Umbilical cord (tissue), 2 donors: ENCODE results near the gene MAPKAPK5. TPM values are rescaled to one million over a fixed set of nuclear protein-coding genes. Genes with fewer than 3 reads are reported as not detected.
A peak's percentile ranks its signal among the peaks of the same experiment; 100 is the strongest.
"Not testable (repeated sequence)": the region's sequence is repeated elsewhere in the genome, so short reads cannot be mapped to it uniquely, and the experiment has no call there.

Experiments
- DNase-seq: peaks from one replicate; pipeline ENCODE4 v3.0.0-alpha.2; 2015; ENCODE audit warnings: low spot score
- total RNA-seq: library from RNA; depleted of rRNA; stranded (reverse); fragments of >200 nt; gene quantifications from one replicate; pipeline ENCODE4 v1.2.3, GENCODE V29; 2014; ENCODE audit warnings: low replicate concordance; ENCODE audit not compliant: insufficient read depth

MAPKAPK5 gene, protein sequence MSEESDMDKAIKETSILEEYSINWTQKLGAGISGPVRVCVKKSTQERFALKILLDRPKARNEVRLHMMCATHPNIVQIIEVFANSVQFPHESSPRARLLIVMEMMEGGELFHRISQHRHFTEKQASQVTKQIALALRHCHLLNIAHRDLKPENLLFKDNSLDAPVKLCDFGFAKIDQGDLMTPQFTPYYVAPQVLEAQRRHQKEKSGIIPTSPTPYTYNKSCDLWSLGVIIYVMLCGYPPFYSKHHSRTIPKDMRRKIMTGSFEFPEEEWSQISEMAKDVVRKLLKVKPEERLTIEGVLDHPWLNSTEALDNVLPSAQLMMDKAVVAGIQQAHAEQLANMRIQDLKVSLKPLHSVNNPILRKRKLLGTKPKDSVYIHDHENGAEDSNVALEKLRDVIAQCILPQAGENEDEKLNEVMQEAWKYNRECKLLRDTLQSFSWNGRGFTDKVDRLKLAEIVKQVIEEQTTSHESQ
- total RNA-seq = 23.1 TPM

DNA sequence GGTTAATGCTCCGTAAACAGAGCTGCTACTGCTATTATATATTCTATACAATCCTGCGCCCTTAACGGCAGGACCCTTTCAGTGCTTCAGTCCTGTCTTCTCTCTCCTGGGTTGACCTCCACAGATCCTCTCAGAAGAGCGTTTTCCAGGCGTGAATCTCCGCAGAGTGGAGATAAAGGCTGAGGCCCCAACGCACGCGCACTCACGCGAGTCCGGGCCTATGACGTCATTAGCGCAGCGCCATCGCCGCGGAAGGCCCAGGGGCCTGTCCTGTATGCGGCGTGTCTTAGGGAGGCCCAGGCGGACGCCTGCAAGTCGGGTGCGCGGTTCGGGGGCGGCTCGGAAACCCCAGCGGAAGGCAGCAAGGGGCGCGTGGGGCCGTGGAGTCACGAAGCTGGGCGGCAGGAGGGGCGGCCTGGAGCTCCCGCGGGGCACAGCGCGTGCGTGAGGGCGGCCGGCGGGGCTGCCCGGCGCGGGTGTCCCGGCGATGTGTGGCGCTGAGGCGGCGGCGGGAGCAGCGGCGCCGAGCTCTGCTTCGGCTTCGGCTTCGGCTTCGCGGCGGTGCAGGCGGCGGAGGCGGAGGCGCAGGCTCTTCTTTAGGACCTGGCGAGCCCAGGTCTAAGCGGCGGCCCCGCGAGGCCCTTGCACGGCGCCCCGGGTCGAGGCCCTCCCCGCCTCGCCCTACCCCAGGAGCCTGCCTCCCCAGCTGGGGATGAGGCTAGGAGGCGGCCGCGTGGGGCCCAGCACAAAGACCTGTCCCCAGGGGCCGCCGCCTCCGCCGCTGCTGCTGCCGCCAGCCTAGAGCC is at the start of gene MAPKAPK5:
TSS of gene MAPKAPK5 (plus strand) at position 479 of the 806 bp plus-strand sequence. CDS start 506 bp downstream, outside the sequence.
- DNase-seq = peak; percentile 96

DNA sequence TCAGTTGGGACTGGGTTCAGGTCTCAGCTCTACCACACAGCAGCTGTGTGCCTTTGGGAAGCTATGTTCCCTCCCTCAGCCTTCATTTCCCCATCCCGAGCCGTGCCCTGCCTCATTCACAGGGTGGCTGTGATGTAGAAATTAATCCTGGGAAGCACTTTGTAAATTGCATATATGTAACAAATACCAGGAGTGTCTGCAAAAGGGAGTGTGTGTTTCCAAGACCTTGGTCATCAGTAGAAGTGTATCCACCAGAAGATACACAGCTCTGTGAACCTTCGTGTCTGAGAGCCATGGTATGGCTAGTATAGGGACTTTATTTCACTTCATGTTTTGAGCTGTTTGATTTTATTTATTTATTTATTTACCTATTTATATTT is 49.2 kb upstream of the MAPKAPK5 start:
- no peak for DNase-seq

GRCh38 chr12:111798182-111798581 is 43.8 kb upstream of the MAPKAPK5 start:
- no peak for DNase-seq

DNA sequence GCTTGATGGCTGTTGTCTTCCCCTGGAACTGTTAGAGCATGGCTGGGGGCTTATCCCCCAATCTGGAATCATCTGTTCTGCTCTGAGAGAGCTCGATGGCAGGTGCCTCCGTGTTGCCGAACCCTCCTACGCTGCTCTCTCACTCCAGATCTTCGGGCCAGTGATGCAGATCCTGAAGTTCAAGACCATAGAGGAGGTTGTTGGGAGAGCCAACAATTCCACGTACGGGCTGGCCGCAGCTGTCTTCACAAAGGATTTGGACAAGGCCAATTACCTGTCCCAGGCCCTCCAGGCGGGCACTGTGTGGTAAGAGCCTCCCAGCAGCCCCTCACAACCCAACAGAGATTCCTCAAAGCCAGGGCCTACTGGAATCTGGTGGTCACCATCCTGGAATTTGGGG is 42.3 kb upstream of the MAPKAPK5 start:
- no peak for DNase-seq

GRCh38 chr12:111803038-111803626 is 38.9 kb upstream of the MAPKAPK5 start:
- no peak for DNase-seq

GRCh38 chr12:111803851-111804250 is 38.2 kb upstream of the MAPKAPK5 start:
- no peak for DNase-seq

GRCh38 chr12:111806304-111806703 is 35.7 kb upstream of the MAPKAPK5 start:
- no peak for DNase-seq

GRCh38 chr12:111807232-111807631 is 34.8 kb upstream of the MAPKAPK5 start:
- no peak for DNase-seq

DNA sequence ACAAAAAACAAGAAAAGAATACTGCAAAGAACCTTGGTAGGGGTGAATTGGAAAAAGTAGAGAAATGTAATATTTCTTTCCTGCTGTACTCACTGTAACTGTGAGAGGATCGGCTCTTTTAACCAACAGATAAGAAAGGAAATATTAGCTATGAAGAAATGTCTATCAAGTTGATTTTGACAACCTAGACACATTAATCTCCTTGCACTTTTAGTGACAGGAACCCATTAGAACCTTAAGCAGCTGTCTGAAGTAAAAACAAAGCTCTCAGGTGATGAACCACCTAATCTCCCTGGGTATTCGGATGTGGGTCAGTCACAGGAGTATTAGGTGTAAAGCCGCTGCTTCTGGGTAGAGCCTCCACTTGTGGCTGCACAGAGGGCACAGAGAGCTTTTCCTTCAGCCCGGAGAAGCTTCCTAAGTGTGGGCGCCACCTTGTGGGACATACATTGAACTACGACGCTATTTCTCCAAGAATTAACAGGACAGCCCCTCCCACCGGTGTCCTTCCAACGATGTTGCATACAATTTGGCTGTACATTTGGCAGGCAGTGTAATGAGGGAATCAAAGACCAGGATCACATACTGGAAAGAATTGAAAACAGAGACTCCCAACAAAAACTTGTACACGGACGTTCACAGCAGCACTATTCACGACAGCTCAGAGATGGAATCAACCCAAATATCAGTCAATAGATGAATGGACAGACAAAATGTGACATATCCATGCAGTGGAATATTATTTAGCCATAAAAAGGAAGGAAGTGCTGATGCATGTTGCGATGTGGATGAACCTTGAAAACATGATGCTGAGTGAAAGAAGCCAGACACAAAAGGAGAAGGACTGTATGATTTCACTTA is 28.9 kb upstream of the MAPKAPK5 start:
- DNase-seq = peak; percentile 87

DNA sequence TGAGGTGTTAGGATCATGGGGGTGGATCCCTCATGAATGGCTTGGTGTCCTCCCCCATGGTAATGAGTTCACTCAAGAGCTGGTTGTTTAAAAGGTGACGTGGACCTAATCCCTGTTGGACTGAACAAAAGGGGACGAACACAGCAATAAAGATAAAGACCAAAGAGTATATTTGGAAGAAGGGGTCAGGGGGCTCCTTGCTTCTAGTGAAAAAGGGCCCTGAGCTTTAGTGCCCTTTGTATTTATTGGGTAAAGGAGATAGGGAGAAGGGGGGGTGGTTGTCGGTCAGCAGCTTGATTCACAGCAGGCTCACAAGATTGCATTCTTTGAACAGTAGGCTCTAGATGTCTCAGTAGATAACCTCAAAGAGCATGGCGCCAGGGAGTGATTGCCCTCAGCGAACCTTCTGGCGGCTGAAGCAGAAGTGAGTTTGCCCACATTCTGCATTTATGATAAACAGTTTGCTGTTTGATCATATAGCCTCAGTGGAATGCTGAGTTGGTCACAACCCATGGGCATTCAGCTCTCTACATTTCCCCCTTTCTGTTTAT is 25.9 kb upstream of the MAPKAPK5 start:
- no peak for DNase-seq

GRCh38 chr12:111816898-111817297 is 25.1 kb upstream of the MAPKAPK5 start:
- not testable (repeated sequence) for DNase-seq

DNA sequence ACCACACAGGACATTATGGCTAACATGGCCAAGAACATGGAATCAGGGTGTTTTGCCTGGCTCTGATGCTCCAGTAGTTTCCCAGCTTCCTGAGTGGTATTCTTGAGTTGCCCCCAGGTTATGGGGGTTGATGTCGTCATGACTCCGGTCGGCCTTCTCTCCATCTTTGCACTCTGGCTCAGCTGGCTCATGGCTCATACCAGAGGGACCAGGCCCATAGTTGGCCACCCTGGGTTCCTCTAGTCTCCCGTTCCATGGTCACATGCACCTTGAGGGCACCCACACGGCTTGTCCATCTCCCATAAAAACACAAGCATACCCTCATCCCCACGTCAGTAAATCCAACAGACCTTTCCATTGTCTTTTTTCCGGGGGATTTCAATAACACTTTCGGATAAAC is 23.7 kb upstream of the MAPKAPK5 start:
- no peak for DNase-seq

DNA sequence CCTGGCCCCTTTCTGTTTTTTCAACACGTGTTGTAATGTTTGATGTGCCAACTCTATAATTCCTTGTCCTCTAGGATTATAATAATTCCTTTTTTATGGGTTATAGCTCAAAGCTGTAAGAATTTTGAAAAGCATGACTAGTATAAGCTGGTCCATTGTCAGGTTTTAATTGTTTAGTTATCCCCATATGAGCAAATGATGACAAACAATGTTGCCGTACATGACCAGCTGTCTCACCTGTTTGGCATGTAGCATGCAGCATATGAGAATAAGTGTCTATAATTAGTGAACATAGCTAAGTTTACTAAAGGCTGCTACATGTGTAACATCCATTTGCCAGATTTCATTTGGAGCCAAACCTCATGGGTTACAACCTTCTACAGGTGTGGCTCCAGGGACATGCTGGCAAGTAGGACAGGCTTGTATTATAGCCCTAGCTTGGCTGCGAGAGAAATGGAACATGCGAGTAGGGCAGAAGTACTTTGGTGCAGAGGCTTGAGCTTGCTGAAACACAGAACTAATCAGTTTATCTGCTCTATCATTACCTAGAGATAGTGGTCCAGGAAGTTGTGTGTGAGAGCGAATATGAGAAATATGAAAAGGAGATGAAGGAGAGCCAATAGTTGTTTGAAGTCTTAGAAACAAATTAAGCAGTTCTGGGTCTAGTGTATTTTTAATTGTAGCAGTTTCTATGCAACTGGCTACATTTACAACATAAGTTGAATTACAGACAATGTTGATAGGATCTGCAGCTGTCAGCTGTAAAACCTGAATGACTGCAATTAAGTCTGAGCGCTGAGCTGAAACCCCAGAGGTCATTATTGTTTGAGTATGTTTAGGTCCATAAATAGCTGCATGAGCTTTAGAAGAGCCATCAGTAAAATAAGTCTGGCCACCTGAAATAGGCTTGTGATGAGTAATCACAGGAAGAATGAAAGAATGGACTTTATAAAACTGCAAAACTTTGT is 22.6 kb upstream of the MAPKAPK5 start:
- DNase-seq = no peak

GRCh38 chr12:111820828-111821227 is 21.2 kb upstream of the MAPKAPK5 start:
- DNase-seq = not testable (repeated sequence)

- DNase-seq = no peak
Measured at GRCh38 chr12:111822886-111823285, 19.1 kb upstream of the MAPKAPK5 start.

- DNase-seq = no peak
Measured at GRCh38 chr12:111823891-111824290, 18.1 kb upstream of the MAPKAPK5 start.

- not testable (repeated sequence) for DNase-seq
Measured at GRCh38 chr12:111824312-111824711, 17.7 kb upstream of the MAPKAPK5 start.

- no peak for DNase-seq
Measured at GRCh38 chr12:111825509-111825908, 16.5 kb upstream of the MAPKAPK5 start.

GRCh38 chr12:111826316-111826715 is 15.7 kb upstream of the MAPKAPK5 start:
- DNase-seq = no peak

DNA sequence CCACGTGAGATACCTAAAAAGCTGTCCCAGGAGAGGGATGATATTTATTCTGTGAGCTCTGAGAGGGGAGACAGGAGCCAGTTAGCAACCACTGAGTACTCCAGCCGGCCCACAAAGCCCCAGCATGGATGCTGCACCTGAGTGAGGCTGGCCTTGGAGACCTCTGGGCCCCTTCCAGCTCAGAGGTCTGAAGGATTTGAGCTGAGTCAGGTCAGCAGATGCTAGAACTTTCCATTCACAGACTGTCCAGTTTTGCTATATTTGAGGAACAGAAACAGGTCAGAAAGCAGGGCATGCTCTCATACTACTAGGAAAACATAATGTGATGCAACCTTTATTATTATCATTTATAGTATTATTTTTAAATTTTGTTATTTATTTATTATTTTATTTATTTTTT is 15.0 kb upstream of the MAPKAPK5 start:
- DNase-seq = no peak
